ENCODE measurements around the gene PLTP.

GRCh38 chr20:45909336-45909808, 2.6 kb downstream of the PLTP start:
- TF ChIP-seq, protein P1, sequence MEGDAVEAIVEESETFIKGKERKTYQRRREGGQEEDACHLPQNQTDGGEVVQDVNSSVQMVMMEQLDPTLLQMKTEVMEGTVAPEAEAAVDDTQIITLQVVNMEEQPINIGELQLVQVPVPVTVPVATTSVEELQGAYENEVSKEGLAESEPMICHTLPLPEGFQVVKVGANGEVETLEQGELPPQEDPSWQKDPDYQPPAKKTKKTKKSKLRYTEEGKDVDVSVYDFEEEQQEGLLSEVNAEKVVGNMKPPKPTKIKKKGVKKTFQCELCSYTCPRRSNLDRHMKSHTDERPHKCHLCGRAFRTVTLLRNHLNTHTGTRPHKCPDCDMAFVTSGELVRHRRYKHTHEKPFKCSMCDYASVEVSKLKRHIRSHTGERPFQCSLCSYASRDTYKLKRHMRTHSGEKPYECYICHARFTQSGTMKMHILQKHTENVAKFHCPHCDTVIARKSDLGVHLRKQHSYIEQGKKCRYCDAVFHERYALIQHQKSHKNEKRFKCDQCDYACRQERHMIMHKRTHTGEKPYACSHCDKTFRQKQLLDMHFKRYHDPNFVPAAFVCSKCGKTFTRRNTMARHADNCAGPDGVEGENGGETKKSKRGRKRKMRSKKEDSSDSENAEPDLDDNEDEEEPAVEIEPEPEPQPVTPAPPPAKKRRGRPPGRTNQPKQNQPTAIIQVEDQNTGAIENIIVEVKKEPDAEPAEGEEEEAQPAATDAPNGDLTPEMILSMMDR (IDR thresholded peaks at IDR 0.05): no peak
- TF ChIP-seq POLR2A (IDR thresholded peaks at IDR 0.05): no peak

Data from testis (tissue), 2 donors.